Activated CD8-positive, alpha-beta T cell treated with anti-CD3 and anti-CD28 coated beads for 36 hours (primary cell): ENCODE results near the gene EID3. TPM values are rescaled to one million over a fixed set of nuclear protein-coding genes. Genes with fewer than 3 reads are reported as not detected.

Experiments used
- ATAC-seq: fragments of 200-7000 bp; cut with Tn5 transposase; one replicate; pipeline ENCODE4 v1.10.0; 2021; ENCODE audit warnings: mild to moderate bottlenecking, moderate library complexity
- CTCF ChIA-PET: fragments of 350-600 bp; sonication (Branson Sonifier 250); formaldehyde crosslinking; loops from one replicate; lab custom pipeline; 2021; ENCODE audit warnings: antibody characterized with exemption; lab: Charles Lee
- POLR2A ChIA-PET: fragments of 350-600 bp; sonication (Branson Sonifier 250); formaldehyde crosslinking; loops from one replicate; lab custom pipeline; 2021; ENCODE audit warnings: antibody characterized with exemption; lab: Charles Lee
- DNase-seq: peaks from one replicate; pipeline ENCODE4 v3.0.0-alpha.2; 2020
- H3K27ac Mint-ChIP-seq: one replicate; pipeline ENCODE4 v1.8.0; 2021; ENCODE audit warnings: mild to moderate bottlenecking, mixed read lengths
- H3K27me3 Mint-ChIP-seq: one replicate; pipeline ENCODE4 v1.8.0; 2021; ENCODE audit warnings: mixed read lengths
- H3K36me3 Mint-ChIP-seq: one replicate; pipeline ENCODE4 v1.8.0; 2021; ENCODE audit warnings: low read depth, mixed read lengths
- H3K4me1 Mint-ChIP-seq: one replicate; pipeline ENCODE4 v1.8.0; 2021; ENCODE audit warnings: low read depth, mixed read lengths
- H3K4me3 Mint-ChIP-seq: one replicate; pipeline ENCODE4 v1.8.0; 2021; ENCODE audit warnings: mild to moderate bottlenecking, moderate library complexity, mixed read lengths
- H3K9me3 Mint-ChIP-seq: one replicate; pipeline ENCODE4 v1.8.0; 2021; ENCODE audit warnings: mixed read lengths
- intact Hi-C: fragments of 100-400 bp; cut with micrococcal nuclease; formaldehyde crosslinking; loops from one replicate; pipeline ENCODE4 v1.10.0; 2022
- total RNA-seq, 2 experiments: library from RNA; stranded (reverse); gene quantifications; one replicate each; pipeline ENCODE4 v1.2.3, GENCODE V29; 2021
- TF ChIP-seq, protein P1 (sequence below): fragments of 200-600 bp; IDR thresholded peaks from one replicate; pipeline ENCODE4 v1.8.0; 2022; ENCODE audit warnings: antibody characterized with exemption, mild to moderate bottlenecking

Gene EID3
- total RNA-seq, 2 experiments from 2014 or later = 3.7 to 4.8 TPM

DNA sequence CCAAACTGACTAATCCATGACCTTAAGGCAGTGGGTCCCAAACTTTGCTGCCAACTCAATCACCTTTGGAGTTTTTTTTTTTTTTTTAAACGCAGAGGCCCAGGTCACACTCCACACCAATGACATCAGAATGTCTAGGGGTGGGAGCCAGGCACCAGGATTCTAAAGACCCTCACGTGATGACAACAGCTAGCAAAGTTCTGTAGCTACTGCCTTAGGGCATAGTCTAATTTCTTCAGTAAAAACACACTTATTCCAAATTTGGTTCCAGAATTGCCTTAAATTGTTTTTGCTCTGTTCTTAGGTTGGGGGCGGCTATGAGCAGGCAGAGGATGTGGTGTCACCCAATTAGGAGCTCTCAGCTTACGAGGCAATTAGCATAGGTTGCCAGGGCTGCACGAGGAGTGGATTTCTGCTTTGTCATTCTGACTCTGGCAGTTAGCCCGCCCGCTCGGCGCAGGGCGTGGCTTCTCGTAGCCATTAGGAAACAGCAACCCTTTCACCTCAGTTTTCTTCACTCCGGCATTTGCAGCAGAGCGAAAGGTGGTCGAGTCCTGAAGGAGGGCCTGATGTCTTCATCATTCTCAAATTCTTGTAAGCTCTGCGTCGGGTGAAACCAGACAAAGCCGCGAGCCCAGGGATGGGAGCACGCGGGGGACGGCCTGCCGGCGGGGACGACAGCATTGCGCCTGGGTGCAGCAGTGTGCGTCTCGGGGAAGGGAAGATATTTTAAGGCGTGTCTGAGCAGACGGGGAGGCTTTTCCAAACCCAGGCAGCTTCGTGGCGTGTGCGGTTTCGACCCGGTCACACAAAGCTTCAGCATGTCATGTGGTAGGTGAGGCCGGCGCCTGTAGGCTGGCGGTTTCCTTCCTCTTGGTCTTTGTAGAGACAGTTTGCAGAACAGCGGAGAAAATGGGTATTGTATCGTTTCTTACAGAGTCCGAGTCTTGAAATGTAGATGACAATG, 16.7 kb upstream of the EID3 start:
- TF ChIP-seq, protein P1, sequence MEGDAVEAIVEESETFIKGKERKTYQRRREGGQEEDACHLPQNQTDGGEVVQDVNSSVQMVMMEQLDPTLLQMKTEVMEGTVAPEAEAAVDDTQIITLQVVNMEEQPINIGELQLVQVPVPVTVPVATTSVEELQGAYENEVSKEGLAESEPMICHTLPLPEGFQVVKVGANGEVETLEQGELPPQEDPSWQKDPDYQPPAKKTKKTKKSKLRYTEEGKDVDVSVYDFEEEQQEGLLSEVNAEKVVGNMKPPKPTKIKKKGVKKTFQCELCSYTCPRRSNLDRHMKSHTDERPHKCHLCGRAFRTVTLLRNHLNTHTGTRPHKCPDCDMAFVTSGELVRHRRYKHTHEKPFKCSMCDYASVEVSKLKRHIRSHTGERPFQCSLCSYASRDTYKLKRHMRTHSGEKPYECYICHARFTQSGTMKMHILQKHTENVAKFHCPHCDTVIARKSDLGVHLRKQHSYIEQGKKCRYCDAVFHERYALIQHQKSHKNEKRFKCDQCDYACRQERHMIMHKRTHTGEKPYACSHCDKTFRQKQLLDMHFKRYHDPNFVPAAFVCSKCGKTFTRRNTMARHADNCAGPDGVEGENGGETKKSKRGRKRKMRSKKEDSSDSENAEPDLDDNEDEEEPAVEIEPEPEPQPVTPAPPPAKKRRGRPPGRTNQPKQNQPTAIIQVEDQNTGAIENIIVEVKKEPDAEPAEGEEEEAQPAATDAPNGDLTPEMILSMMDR = no peak
- CTCF ChIA-PET = interaction anchor here (0.6 to 7.3 kb wide), 6 partner anchors 11 to 69 kb away, joined by 3 to 59 read pairs (median 5); partner anchors contain the start of genes EID3 and TXNRD1
- Mint-ChIP-seq H3K4me3 (peak overlapping the region; percentile 93), H3K27me3 (no peaks in the 10 kb centered on the region), H3K9me3 (no peaks in the 10 kb centered on the region), H3K4me1 (peaks cover 12% of the 10 kb centered on the region), H3K27ac (peak overlapping the region; percentile 98), H3K36me3 (peaks cover 26% of the 10 kb centered on the region)
- peak; percentile 90 for ATAC-seq
- intact Hi-C loops = loop anchor here (5.0 kb wide), 1 partner anchor 69 kb away; the partner anchor contains the start of gene TXNRD1
- DNase-seq = peak; percentile 96
- POLR2A ChIA-PET = interaction anchor here (1.0 to 8.6 kb wide), 11 partner anchors 10 to 358 kb away, joined by 3 to 118 read pairs (median 4); partner anchors contain the start of genes EID3, HCFC2, HSP90B1 and NFYB

DNA sequence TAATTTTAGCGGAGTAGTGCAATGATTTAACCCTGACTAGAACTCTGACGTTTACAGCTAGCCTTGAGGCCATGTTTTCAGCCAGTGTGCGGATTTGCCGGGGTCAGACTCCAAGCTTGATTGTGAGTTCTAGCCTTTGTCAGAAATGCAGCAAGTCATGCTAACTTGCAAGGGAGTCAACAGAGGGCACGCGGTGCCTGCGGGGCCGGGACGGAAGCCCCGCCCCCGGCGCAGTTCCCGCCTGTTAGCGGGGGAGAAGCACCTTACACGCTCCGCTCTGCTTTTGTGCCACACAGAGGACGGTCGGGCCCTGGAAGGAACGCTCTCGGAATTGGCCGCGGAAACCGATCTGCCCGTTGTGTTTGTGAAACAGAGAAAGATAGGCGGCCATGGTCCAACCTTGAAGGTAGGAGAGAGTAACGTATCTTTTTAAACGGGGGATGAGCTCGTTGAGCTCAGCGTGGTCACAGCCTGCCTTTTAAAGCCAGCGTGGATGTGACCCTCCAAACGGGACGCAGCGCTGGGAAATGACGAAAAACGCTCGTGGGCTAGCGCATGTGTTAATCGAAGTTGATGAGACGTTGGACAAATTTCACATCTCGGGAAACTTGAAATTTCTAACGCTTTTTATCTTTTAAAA, 14.8 kb upstream of the EID3 start:
- Mint-ChIP-seq H3K4me3 (peak overlapping the region; percentile 93), H3K9me3 (no peaks in the 10 kb centered on the region), H3K27ac (peak overlapping the region; percentile 98), H3K27me3 (no peaks in the 10 kb centered on the region), H3K36me3 (peaks cover 46% of the 10 kb centered on the region), H3K4me1 (peaks cover 19% of the 10 kb centered on the region)
- peak; percentile 87 for DNase-seq
- POLR2A ChIA-PET = interaction anchor here (0.6 to 8.6 kb wide), 16 partner anchors 9 to 819 kb away, joined by 3 to 118 read pairs (median 4); partner anchors contain the start of genes CHST11, EID3, HSP90B1 and NFYB
- intact Hi-C loops = loop anchor here (5.0 kb wide), 1 partner anchor 71 kb away; the partner anchor contains the start of gene TXNRD1
- TF ChIP-seq, protein P1 = no peak
- CTCF ChIA-PET = interaction anchor here (0.9 to 7.3 kb wide), 8 partner anchors 10 to 93 kb away, joined by 3 to 59 read pairs (median 4); partner anchors contain the start of genes EID3 and TXNRD1
- peak; percentile 71 for ATAC-seq

DNA sequence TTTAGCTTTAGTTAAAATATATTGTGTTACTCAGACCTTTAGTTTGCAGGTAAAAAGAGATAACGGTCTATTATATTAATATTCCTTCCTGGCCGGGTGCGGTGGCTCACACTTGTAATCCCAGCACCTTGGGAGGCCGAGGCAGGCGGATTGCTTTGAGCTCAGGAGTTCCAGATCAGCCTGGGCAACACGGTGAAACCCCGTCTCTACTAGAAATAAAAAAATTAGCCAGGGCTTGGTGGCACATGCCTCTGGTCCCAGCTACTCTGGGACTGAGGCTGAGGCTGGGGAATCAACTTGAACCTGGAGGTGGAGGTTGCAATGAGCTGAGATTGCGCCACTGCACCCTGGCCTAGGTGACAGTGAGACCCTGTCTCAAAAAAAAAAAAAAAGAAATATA, 13.2 kb upstream of the EID3 start:
- no peak overlapping the region for H3K4me3 Mint-ChIP-seq
- H3K27ac Mint-ChIP-seq = no peak overlapping the region
- no peaks in the 10 kb centered on the region for H3K27me3 Mint-ChIP-seq
- no peak for ATAC-seq
- no peaks in the 10 kb centered on the region for H3K9me3 Mint-ChIP-seq
- intact Hi-C loops = no loop called here
- POLR2A ChIA-PET = interaction anchor here (0.6 to 8.6 kb wide), 5 partner anchors 8 to 153 kb away, joined by 4 to 118 read pairs (median 44); partner anchors contain the start of genes EID3, NFYB and TXNRD1
- peaks cover 25% of the 10 kb centered on the region for H3K4me1 Mint-ChIP-seq
- no peak for DNase-seq
- H3K36me3 Mint-ChIP-seq = peaks cover 56% of the 10 kb centered on the region
- TF ChIP-seq, protein P1 = no peak
- CTCF ChIA-PET = interaction anchor here (1.3 to 7.3 kb wide), 2 partner anchors 72 to 89 kb away, joined by 3 to 59 read pairs; partner anchors contain the start of gene TXNRD1

DNA sequence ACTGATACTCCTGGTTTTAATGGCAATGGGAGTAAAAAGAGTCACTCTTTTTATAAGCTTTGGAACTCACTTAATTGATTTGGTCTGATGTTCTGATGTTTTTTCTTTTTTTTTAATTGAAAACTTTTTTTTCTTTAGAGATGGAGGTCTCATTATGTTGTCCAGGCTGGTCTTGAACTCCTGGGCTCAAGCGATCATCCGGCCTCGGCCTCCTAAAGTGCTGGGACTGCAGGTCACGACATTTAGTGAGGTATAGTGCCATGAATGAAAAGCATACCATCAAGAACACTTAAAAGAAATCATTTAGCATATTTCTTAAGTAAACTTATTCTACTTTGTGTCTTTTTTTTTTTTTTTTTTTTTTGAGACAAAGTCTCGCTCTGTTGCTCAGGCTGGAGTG, 12.7 kb upstream of the EID3 start:
- no peak for DNase-seq
- POLR2A ChIA-PET = interaction anchor here (1.0 to 8.6 kb wide), 4 partner anchors 7 to 71 kb away, joined by 3 to 118 read pairs (median 60); partner anchors contain the start of genes EID3 and TXNRD1
- Mint-ChIP-seq H3K36me3 (peaks cover 61% of the 10 kb centered on the region), H3K9me3 (no peaks in the 10 kb centered on the region), H3K4me3 (no peak overlapping the region), H3K27me3 (no peaks in the 10 kb centered on the region), H3K4me1 (peaks cover 26% of the 10 kb centered on the region), H3K27ac (no peak overlapping the region)
- TF ChIP-seq, protein P1 = no peak
- intact Hi-C loops = no loop called here
- ATAC-seq = no peak
- CTCF ChIA-PET = interaction anchor here (1.3 to 7.3 kb wide), 2 partner anchors 73 to 89 kb away, joined by 3 to 59 read pairs; partner anchors contain the start of gene TXNRD1
